Peyer's patch (tissue), 4 donors: Measurements from ENCODE around the gene TBCK.

Experiments used
- POLR2A ChIP-seq, 2 donors: fragments of 450-650 bp; IDR thresholded peaks; one replicate each; pipeline ENCODE4 v1.5.1; 2017; ENCODE audit warnings: antibody characterized with exemption in 2 of 2, mild to moderate bottlenecking in 2 of 2, moderate library complexity in 2 of 2
- TF ChIP-seq, protein P1 (sequence below), 6 experiments: fragments of 450-650 bp in 4 of 6; fragments of 200-600 bp in 2 of 6; sonication (generic) in 1 of 6; IDR thresholded peaks; one replicate each; pipeline ENCODE4 v1.5.1; 2017 to 2019; ENCODE audit warnings: antibody characterized with exemption in 6 of 6, mild to moderate bottlenecking in 3 of 6, moderate library complexity in 1 of 6

GRCh38 chr4:106302062-106302438 lies 14.0 kb downstream of the TBCK start:
- TF ChIP-seq, protein P1, sequence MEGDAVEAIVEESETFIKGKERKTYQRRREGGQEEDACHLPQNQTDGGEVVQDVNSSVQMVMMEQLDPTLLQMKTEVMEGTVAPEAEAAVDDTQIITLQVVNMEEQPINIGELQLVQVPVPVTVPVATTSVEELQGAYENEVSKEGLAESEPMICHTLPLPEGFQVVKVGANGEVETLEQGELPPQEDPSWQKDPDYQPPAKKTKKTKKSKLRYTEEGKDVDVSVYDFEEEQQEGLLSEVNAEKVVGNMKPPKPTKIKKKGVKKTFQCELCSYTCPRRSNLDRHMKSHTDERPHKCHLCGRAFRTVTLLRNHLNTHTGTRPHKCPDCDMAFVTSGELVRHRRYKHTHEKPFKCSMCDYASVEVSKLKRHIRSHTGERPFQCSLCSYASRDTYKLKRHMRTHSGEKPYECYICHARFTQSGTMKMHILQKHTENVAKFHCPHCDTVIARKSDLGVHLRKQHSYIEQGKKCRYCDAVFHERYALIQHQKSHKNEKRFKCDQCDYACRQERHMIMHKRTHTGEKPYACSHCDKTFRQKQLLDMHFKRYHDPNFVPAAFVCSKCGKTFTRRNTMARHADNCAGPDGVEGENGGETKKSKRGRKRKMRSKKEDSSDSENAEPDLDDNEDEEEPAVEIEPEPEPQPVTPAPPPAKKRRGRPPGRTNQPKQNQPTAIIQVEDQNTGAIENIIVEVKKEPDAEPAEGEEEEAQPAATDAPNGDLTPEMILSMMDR (IDR thresholded peaks at IDR 0.05) = no peak
- TF ChIP-seq POLR2A (IDR thresholded peaks at IDR 0.05) = no peak
